ENCODE results near the gene SELENOO.
A peak's percentile ranks its signal among the peaks of the same experiment; 100 is the strongest.

SELENOO gene

DNA sequence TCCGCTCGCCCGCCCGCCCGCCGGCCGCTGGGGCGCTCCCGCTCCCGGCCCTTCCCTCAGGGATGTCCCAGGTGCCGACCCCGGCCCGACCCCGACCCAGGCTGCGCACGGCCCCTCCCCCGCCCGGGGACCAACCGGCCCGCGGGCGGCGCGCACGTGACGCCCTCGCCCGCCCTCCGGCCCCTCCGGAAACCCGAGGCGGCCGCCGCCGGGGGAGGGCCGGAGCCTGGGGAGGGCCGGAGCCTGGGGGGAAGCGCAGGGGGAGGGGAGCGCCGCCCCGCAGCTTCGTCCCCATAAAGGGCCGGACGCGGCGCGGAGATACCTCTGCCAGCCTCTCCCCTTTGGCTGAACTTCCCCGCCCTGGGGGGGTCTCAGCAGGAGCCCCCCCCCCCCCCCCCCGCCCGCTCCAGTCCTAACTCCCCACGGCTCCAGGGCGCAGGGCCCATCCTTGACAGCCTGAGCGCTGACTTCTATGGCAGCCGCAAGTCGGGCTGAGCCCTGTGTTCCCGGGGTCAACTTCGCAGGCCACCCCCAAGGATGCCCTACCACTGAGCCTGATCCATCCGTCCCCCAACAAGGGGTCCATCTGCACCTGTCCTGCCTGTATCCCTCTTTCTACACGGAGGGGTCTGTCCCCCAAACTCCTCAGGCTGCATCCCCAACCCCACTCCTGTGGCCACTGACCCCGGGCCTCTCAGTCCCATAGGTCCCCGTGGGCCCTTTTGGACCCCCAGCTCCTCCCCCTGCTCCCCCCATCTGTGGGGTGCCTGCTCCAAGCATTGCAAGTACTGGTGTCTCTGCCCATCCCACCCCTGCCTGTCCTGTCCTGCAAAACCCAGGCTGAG lies 61.0 kb downstream of the SELENOO start, which contains the start of gene MAPK12:
MAPK12 (minus strand) TSS at position 69 of the 845 bp plus-strand sequence. CDS start 174 bp downstream, outside the sequence.
- in situ Hi-C loops (cut with MboI; ENCODE audit: low pct_unique_long_range_greater_than_20kb, low sequenced_read_pairs, unreplicated experiment) = no loop called here
- peak; percentile 93 for DNase-seq (ENCODE audit: low spot score)
- TF ChIP-seq, protein P1, sequence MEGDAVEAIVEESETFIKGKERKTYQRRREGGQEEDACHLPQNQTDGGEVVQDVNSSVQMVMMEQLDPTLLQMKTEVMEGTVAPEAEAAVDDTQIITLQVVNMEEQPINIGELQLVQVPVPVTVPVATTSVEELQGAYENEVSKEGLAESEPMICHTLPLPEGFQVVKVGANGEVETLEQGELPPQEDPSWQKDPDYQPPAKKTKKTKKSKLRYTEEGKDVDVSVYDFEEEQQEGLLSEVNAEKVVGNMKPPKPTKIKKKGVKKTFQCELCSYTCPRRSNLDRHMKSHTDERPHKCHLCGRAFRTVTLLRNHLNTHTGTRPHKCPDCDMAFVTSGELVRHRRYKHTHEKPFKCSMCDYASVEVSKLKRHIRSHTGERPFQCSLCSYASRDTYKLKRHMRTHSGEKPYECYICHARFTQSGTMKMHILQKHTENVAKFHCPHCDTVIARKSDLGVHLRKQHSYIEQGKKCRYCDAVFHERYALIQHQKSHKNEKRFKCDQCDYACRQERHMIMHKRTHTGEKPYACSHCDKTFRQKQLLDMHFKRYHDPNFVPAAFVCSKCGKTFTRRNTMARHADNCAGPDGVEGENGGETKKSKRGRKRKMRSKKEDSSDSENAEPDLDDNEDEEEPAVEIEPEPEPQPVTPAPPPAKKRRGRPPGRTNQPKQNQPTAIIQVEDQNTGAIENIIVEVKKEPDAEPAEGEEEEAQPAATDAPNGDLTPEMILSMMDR (IDR thresholded peaks at IDR 0.05; ENCODE audit: extremely low read depth, insufficient read depth, missing control alignments) = no peak

DNA sequence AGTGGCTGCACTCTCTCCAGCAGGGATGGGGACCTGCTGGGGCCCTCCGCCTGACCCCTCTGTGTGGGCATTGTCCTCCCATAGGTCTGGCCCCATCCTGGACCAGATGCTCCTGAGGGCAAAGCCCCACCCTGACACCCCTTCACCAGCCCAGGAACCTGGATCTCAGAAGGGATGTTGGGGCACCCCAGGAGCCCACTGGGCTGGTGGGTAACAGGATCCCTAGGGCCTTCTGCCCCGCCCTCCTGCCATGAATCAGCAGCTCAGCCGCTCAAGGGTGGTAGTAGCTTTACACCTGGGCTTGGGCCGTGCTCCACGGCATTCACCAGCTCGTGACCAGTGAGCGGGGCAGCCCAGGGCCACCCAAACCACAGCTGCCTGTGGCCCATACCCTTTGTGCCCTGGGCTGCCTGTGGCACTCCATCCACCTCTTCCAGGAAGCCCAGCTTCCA lies 61.7 kb downstream of the SELENOO start:
- TF ChIP-seq, protein P1 (IDR thresholded peaks at IDR 0.05; ENCODE audit: extremely low read depth, insufficient read depth, missing control alignments) = no peak
- in situ Hi-C loops (cut with MboI; ENCODE audit: low pct_unique_long_range_greater_than_20kb, low sequenced_read_pairs, unreplicated experiment) = no loop called here
- no peak for DNase-seq (ENCODE audit: low spot score)

DNA sequence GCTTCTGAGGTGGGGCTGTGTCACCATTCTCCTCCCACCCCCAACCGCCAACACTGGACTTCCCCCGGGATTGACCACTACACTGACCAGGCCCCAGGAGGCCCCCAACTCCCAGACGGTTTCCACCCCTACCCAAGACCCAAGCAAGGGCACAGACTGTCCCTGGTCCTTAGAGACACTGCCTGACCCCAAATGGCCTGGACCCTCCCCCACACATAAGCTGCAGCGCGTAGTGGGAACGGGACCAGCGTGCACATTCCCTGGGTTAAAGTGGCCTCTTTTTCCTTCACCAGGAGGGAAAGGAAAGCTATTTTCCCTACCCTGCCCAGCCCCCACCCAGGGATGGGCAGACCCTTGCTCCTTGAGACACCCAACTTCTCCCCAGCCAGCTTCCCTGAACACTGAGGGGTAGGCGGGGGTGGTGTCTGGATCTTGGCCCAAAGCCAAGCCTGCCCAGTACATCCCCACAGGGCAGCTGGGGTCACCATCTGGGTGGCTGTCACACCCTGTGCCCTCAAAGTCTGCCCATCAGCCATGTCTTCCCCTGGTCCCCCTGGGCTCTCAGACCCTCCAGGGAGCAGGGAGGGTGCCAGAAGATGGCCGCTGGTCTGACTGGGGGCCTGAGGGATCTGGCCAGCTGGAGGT lies 62.3 kb downstream of the SELENOO start:
- TF ChIP-seq, protein P1 (IDR thresholded peaks at IDR 0.05; ENCODE audit: extremely low read depth, insufficient read depth, missing control alignments) = no peak
- in situ Hi-C loops (cut with MboI; ENCODE audit: low pct_unique_long_range_greater_than_20kb, low sequenced_read_pairs, unreplicated experiment) = no loop called here
- no peak for DNase-seq (ENCODE audit: low spot score)

DNA sequence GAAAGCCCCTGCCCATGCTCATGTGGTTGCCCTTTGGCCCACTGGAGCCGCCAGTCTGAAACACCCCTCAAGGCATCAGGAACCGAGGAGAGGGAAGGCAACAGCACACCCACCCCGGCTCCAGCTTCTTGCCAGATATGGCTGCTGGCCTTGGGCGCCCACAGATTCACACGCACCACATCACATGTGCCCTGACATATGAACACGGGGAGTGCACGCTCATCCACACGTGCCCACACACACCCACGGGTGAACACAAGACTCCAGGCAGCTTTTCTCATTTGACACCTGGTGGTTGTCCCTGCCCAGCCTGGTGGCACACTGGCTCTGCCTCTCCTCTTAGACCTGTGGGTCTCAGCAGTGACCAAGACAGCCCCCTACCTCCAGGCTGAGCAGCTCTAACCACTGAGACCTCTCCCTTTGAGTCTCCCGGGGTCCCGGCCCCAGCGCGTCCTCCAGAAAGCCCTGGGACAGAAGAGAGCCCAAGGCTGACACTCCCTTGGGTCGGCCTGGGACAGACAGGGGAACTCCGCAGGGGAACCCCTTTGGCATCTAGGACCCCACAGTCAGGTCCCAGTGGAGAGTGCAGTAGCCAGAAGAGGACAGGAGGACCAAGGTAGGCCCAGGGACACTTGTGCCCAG lies 63.4 kb downstream of the SELENOO start:
- DNase-seq (ENCODE audit: low spot score) = no peak
- in situ Hi-C loops (cut with MboI; ENCODE audit: low pct_unique_long_range_greater_than_20kb, low sequenced_read_pairs, unreplicated experiment) = no loop called here
- TF ChIP-seq, protein P1 (IDR thresholded peaks at IDR 0.05; ENCODE audit: extremely low read depth, insufficient read depth, missing control alignments) = no peak

DNA sequence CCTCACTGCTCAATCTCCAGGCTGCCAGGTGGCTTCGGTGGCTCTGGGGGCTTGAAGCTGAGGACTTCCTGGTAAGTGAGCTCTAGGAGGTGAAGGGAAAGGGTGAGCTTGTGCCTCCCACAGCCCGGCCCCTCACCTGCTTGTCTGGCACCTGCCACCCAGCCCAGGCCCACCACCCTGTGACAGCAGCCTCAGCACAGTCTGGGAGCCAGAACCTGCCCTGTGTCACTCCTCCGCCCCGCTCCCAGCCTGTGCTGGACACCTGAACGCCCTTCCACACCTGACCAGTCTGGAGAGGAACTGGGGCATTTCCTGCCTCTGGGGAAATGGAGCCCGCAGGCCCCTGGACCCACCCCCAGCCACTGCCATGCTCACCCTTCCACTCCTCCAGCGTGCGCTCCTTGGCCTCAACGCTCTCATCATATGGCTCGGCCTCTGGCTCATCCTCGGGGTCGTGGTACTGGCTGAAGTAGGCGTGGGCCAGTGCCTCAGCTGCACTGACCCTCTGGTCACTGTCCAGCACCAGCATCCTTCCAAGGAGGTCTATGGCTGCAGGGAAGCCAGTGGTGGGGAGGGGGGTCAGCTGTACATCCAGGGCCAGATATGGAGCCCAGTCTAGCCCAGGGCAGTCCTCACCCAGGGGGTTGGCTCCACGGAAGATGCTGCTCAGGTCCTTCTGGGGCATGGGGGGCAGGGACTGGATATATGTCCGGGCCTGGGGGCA lies 64.3 kb downstream of the SELENOO start:
- TF ChIP-seq, protein P1 (IDR thresholded peaks at IDR 0.05; ENCODE audit: extremely low read depth, insufficient read depth, missing control alignments) = no peak
- in situ Hi-C loops (cut with MboI; ENCODE audit: low pct_unique_long_range_greater_than_20kb, low sequenced_read_pairs, unreplicated experiment) = no loop called here
- DNase-seq (ENCODE audit: low spot score) = no peak

DNA sequence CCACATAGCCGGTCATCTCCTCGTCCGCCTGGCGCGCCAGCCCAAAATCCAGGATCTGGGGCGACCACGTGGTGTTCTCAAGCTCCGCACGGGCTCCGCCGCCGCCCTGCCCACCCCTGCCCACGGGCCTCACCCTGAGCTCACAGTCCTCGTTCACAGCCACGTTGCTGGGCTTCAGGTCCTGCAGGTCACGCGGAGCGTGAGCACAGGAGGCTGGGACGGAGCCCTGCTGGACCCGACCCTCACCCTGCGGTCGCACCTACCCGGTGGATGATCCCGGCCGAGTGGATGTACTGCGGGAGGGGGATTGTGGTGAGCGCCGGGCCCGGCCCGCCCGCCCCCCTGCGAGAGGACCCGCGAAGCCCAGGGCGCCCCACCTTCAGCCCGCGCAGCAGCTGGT lies 66.2 kb downstream of the SELENOO start:
- TF ChIP-seq, protein P1 (IDR thresholded peaks at IDR 0.05; ENCODE audit: extremely low read depth, insufficient read depth, missing control alignments) = no peak

More for the DNA sequence above, 66.2 kb downstream of the SELENOO start:
- no peak for DNase-seq (ENCODE audit: low spot score)
- in situ Hi-C loops (cut with MboI; ENCODE audit: low pct_unique_long_range_greater_than_20kb, low sequenced_read_pairs, unreplicated experiment) = no loop called here

Data from GM13977 (cell line).